A673 (cell line): ENCODE measurements around the gene FADS6.

Experiments
- CTCF ChIP-seq: fragments of 300-800, 200-600 bp; sonication (generic); conservative IDR thresholded peaks from 2 replicates; pipeline ENCODE4 v1.5.1; 2017; ENCODE audit warnings: low read depth, mild to moderate bottlenecking, antibody characterized with exemption, low read length, moderate library complexity, mixed read lengths
- EZH2 ChIP-seq: fragments of 200-600 bp; sonication (generic); IDR thresholded peaks from 2 replicates; pipeline ENCODE4 v1.6.1; 2017; ENCODE audit warnings: borderline replicate concordance, low read depth, mild to moderate bottlenecking, mixed read lengths, antibody characterized with exemption, low read length; ENCODE audit not compliant: poor library complexity, severe bottlenecking

- no peak for TF ChIP-seq EZH2
- TF ChIP-seq CTCF = no peak
These were observed 14.8 kb downstream of the FADS6 start for GRCh38 chr17:74878658-74879057.
